SU-DHL-6 (cell line): Measurements from ENCODE around the gene SPAG4.

Source experiments
- CTCF ChIP-seq: fragments of 200-600 bp; sonication (generic); IDR thresholded peaks from one replicate; pipeline ENCODE4 v1.5.1; 2017; ENCODE audit warnings: antibody characterized with exemption, mild to moderate bottlenecking, low read length, moderate library complexity; ENCODE audit not compliant: insufficient read depth, poor library complexity, severe bottlenecking
- EZH2phosphoT487 ChIP-seq: fragments of 200-600 bp; sonication (generic), shearing (Covaris generic); conservative IDR thresholded peaks from 2 replicates; pipeline ENCODE4 v1.6.1; 2018; ENCODE audit warnings: mild to moderate bottlenecking, antibody characterized with exemption, low read length, moderate library complexity, mixed read lengths

- TF ChIP-seq CTCF (no peak), EZH2phosphoT487 (no peak)
Measured at GRCh38 chr20:35632539-35633115, 17.0 kb downstream of the SPAG4 start.
